WERI-Rb-1 (cell line): Measurements from ENCODE around the gene BBS4.
A peak's percentile ranks its signal among the peaks of the same experiment; 100 is the strongest.

ENCODE experiments used
- DNase-seq: peaks from one replicate; pipeline ENCODE4 v3.0.0-alpha.2; 2020
- H3K27ac ChIP-seq: fragments of 250-450 bp; sonication (Bioruptor Pico); 2 replicates; pipeline ENCODE4 v1.5.1; 2020; ENCODE audit warnings: mild to moderate bottlenecking, moderate library complexity
- H3K27me3 ChIP-seq: fragments of 250-450 bp; sonication (Bioruptor Pico); 2 replicates; pipeline ENCODE4 v1.5.1; 2021; ENCODE audit warnings: mild to moderate bottlenecking, low read depth, moderate library complexity; ENCODE audit not compliant: insufficient read depth, severe bottlenecking
- H3K36me3 ChIP-seq: fragments of 250-450 bp; sonication (Bioruptor Pico); 2 replicates; pipeline ENCODE4 v1.5.1; 2020; ENCODE audit warnings: mild to moderate bottlenecking, moderate library complexity
- H3K4me3 ChIP-seq: 2 replicates; pipeline ENCODE4 v1.5.1; 2011; ENCODE audit warnings: low read depth, mild to moderate bottlenecking, control low read depth, low read length
- H3K9me3 ChIP-seq: fragments of 250-450 bp; sonication (Bioruptor Pico); 2 replicates; pipeline ENCODE4 v1.5.1; 2021; ENCODE audit warnings: mild to moderate bottlenecking, moderate library complexity; ENCODE audit not compliant: severe bottlenecking
- CTCF ChIP-seq: IDR thresholded peaks from 2 replicates; pipeline ENCODE4 v1.5.1; 2011; ENCODE audit warnings: low read depth, mild to moderate bottlenecking, control low read depth, inconsistent platforms, low read length

Gene BBS4

DNA sequence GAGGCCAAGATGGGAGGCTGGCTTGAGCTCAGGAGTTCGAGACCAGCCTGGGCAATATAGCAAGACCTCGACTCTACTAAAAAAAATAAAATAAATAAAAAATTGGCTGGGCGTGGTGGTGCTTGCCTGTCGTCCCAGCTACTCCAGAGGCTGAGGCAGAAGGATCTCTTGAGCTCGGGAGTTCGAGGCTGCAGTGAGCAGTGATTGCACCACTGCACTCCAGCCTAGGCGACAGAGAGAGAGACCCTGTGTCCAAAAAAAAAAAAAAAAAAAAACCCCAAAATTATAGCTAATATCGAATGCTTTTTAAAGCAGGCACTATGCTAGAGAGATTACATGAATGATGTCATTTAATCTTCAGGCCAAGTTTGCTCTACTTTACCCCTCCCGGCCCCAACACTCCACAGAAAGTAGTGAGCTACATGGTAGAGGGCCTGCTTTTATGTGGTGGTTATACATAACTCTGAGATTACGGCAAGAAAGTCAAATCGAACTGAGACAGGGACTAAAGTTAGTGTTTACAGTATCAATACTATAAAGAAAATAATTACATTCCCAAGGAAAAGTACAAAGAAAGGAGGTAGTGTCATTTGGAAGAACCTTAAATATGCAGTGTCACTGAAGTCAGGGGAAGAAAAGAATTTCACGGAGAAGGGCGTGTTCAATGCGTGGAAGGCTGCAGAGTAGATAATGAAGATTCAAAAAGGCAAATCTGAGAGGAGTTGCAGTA is 96.4 kb downstream of the BBS4 start:
- no peaks in the 10 kb centered on the region for H3K27me3 ChIP-seq
- TF ChIP-seq CTCF, result no peak
- H3K27ac ChIP-seq, result peak overlapping the region; percentile 83
- H3K36me3 ChIP-seq, result peaks cover 13% of the 10 kb centered on the region
- peak overlapping the region; percentile 91 for H3K4me3 ChIP-seq
- no peak for DNase-seq
- no peaks in the 10 kb centered on the region for H3K9me3 ChIP-seq

- H3K27me3 ChIP-seq, result no peaks in the 10 kb centered on the region
- peaks cover 10% of the 10 kb centered on the region for H3K36me3 ChIP-seq
- DNase-seq, result no peak
- H3K27ac ChIP-seq, result peak overlapping the region; percentile 83
- H3K9me3 ChIP-seq, result no peaks in the 10 kb centered on the region
- TF ChIP-seq CTCF, result no peak
- H3K4me3 ChIP-seq, result peak overlapping the region; percentile 91
Measured at GRCh38 chr15:72783004-72783639, 97.1 kb downstream of the BBS4 start.

GRCh38 chr15:72783640-72784455 is 97.8 kb downstream of the BBS4 start, which contains the start of gene ADPGK:
Gene ADPGK, minus strand, starts transcription at chr15:72783758. Its CDS starts 67 bp downstream, at chr15:72783691.
- Histone ChIP-seq H3K27me3 (no peaks in the 10 kb centered on the region), H3K4me3 (peak within 1 kb of the TSS; percentile 91), H3K9me3 (no peaks in the 10 kb centered on the region), H3K36me3 (peaks cover 10% of the 10 kb centered on the region), H3K27ac (peak within 1 kb of the TSS; percentile 83)
- peak; percentile 47; the same call in 1 of the 2 replicates for TF ChIP-seq CTCF
- DNase-seq, result peak; percentile 89

DNA sequence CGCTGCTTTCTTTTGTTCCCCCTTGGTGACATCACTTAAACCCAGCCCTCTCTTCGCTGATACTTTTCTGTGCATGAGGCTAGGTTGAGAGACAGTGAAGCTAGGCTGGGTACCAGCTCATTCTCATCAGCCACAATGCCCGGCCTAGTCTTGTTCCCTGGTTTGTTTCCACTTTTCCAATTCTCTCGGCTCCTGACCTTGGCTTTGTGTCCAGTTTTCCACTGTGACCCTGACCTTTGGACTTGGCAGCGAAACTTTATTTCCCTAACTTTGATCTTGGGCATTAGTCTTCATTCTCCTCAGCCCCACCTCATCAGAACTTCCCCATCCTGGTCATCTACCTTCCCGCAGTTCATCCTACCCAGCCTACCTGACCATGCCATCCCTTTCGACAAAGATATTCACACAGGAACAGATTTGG is 98.5 kb downstream of the BBS4 start:
- peak overlapping the region; percentile 91 for H3K4me3 ChIP-seq
- peaks cover 10% of the 10 kb centered on the region for H3K36me3 ChIP-seq
- H3K27me3 ChIP-seq, result no peaks in the 10 kb centered on the region
- H3K27ac ChIP-seq, result peak overlapping the region; percentile 83
- DNase-seq, result no peak
- no peak for TF ChIP-seq CTCF
- H3K9me3 ChIP-seq, result no peaks in the 10 kb centered on the region

DNA sequence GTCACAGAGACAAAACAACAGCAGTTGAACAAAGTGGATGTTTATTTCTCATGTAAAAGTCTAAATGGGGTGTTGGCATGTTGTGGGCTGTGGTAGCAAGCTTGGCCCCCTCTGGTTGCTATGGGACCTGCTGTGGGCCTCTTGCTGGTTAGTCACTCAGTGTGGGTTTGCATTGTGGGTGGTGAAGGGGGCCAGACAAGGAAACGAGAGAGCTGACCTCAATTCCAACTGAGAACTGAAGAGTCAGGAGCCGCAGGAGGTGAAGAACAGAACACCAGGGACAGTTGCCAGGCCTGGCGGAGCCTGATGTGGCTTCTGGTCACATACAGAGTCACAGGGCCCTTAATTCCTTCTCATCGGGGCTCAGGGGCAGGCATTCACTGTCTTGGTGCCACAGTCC is 99.4 kb downstream of the BBS4 start:
- Histone ChIP-seq H3K36me3 (peaks cover 4% of the 10 kb centered on the region), H3K27me3 (no peaks in the 10 kb centered on the region), H3K9me3 (no peaks in the 10 kb centered on the region), H3K4me3 (no peak overlapping the region), H3K27ac (no peak overlapping the region)
- no peak for TF ChIP-seq CTCF
- no peak for DNase-seq
